H1 (cell line): ENCODE results near the gene METAP1D. TPM values are rescaled to one million over a fixed set of nuclear protein-coding genes. Genes with fewer than 3 reads are reported as not detected.

Source experiments
- CTCF ChIA-PET: fragments of 300-600 bp; sonication (Branson Sonifier 250); formaldehyde crosslinking; loops from one replicate; lab custom pipeline; 2021; ENCODE audit not compliant: partially characterized antibody; lab: Charles Lee
- POLR2A ChIA-PET: fragments of 300-600 bp; sonication (Branson Sonifier 250); formaldehyde crosslinking; loops from one replicate; lab custom pipeline; 2021; ENCODE audit warnings: inconsistent platforms; ENCODE audit not compliant: partially characterized antibody; lab: Charles Lee
- DNase-seq, 2 experiments: peaks; one replicate each; pipeline versions ENCODE4 v3.0.0 to v3.0.0-alpha.2; 2010 to 2022; ENCODE audit warnings: low spot score in 2 of 2, low read depth in 1 of 2, mixed read lengths in 1 of 2
- FAIRE-seq: peaks from 2 replicates; lab custom pipeline; 2011; peaks lifted over from hg19 to GRCh38; lab: Jason Lieb, UNC
- H2AFZ ChIP-seq: 2 replicates; pipeline ENCODE4 v1.8.1; 2012; ENCODE audit warnings: low read length, inconsistent platforms
- H2AK5ac ChIP-seq: 2 replicates; pipeline ENCODE4 v1.6.1; 2013; ENCODE audit warnings: low read depth, low read length
- H2BK120ac ChIP-seq: replicated peaks from 2 replicates; pipeline ENCODE3; 2013; ENCODE audit warnings: low read depth, low read length, inconsistent platforms
- H2BK12ac ChIP-seq: 2 replicates; pipeline ENCODE4 v1.6.1; 2013; ENCODE audit warnings: low read depth, low read length
- H2BK15ac ChIP-seq: 2 replicates; pipeline ENCODE4 v1.6.1; 2013; ENCODE audit warnings: low read length
- H2BK20ac ChIP-seq: 2 replicates; pipeline ENCODE4 v1.6.1; 2013; ENCODE audit warnings: low read length
- H2BK5ac ChIP-seq: 2 replicates; pipeline ENCODE4 v1.6.1; 2013; ENCODE audit warnings: low read depth, low read length
- H3K14ac ChIP-seq: 2 replicates; pipeline ENCODE4 v1.6.1; 2013; ENCODE audit warnings: inconsistent platforms; ENCODE audit not compliant: insufficient read length
- H3K18ac ChIP-seq: 2 replicates; pipeline ENCODE4 v1.6.1; 2013; ENCODE audit warnings: low read length; ENCODE audit errors: extremely low read depth
- H3K23ac ChIP-seq: 2 replicates; pipeline ENCODE4 v1.6.1; 2013; ENCODE audit warnings: inconsistent platforms; ENCODE audit not compliant: insufficient read length
- H3K23me2 ChIP-seq: 2 replicates; pipeline ENCODE4 v1.6.1; 2013; ENCODE audit warnings: low read depth, low read length
- H3K27ac ChIP-seq: 2 replicates; pipeline ENCODE4 v1.6.1; 2011; ENCODE audit warnings: low read depth, low read length, inconsistent platforms
- H3K27me3 ChIP-seq, 4 experiments: replicated peaks in 1 of 4; 1 replicate in 1 of 4; 2 replicates in 3 of 4; pipeline versions ENCODE4 v1.6.1 to v1.8.1; 2011 to 2013; ENCODE audit warnings: low read length in 3 of 4, mild to moderate bottlenecking in 3 of 4, inconsistent platforms in 2 of 4, mixed read lengths in 2 of 4, moderate library complexity in 1 of 4; ENCODE audit not compliant: control insufficient read depth in 3 of 4, insufficient read depth in 3 of 4; ENCODE audit errors: extremely low read depth in 1 of 4
- H3K36me3 ChIP-seq, 4 experiments: 2 replicates each; pipeline versions ENCODE4 v1.6.1 to v1.8.1; 2011 to 2013; ENCODE audit warnings: mild to moderate bottlenecking in 4 of 4, low read length in 3 of 4, moderate library complexity in 2 of 4, control low read depth in 1 of 4, inconsistent platforms in 1 of 4; ENCODE audit not compliant: insufficient read depth in 4 of 4, control insufficient read depth in 2 of 4
- H3K4ac ChIP-seq: replicated peaks from 2 replicates; pipeline ENCODE3; 2013; ENCODE audit warnings: low read length, low read depth, mixed read lengths, inconsistent platforms; ENCODE audit not compliant: insufficient read length
- H3K4me1 ChIP-seq, 4 experiments: replicated peaks in 1 of 4; 1 replicate in 1 of 4; 2 replicates in 3 of 4; pipeline versions ENCODE4 v1.6.1 to v1.8.1; 2011 to 2013; ENCODE audit warnings: low read length in 3 of 4, inconsistent platforms in 2 of 4, mixed read lengths in 1 of 4; ENCODE audit not compliant: insufficient read depth in 4 of 4, control insufficient read depth in 3 of 4
- H3K4me2 ChIP-seq, 2 experiments: 2 replicates each; pipeline versions ENCODE4 v1.6.1 to v1.8.1; 2011 to 2013; ENCODE audit warnings: low read depth in 2 of 2, low read length in 2 of 2, control low read depth in 1 of 2, inconsistent platforms in 1 of 2, mild to moderate bottlenecking in 1 of 2; ENCODE audit not compliant: insufficient read depth in 1 of 2
- H3K4me3 ChIP-seq, 4 experiments: fragments of 200-600, 300-600 bp in 1 of 4; sonication (generic), shearing (Covaris generic), sonication (Bioruptor Twin) in 1 of 4; 2 replicates each; pipeline versions ENCODE4 v1.5.1 to v1.8.1; 2011 to 2016; ENCODE audit warnings: low read length in 4 of 4, low read depth in 3 of 4, control low read depth in 2 of 4, inconsistent platforms in 2 of 4, mild to moderate bottlenecking in 2 of 4, mixed read lengths in 1 of 4, moderate library complexity in 1 of 4; ENCODE audit not compliant: insufficient read depth in 2 of 4; ENCODE audit errors: extremely low read depth in 1 of 4
- H3K56ac ChIP-seq: replicated peaks from 2 replicates; pipeline ENCODE3; 2013; ENCODE audit warnings: low read depth, mild to moderate bottlenecking, mixed read lengths, low read length, inconsistent platforms; ENCODE audit not compliant: insufficient read length
- H3K79me1 ChIP-seq: 2 replicates; pipeline ENCODE4 v1.6.1; 2013; ENCODE audit warnings: low read depth, low read length, control low read depth
- H3K79me2 ChIP-seq, 2 experiments: 2 replicates each; pipeline versions ENCODE4 v1.6.1 to v1.8.1; 2012 to 2013; ENCODE audit warnings: low read length in 2 of 2, mild to moderate bottlenecking in 2 of 2, inconsistent platforms in 1 of 2; ENCODE audit not compliant: insufficient read depth in 2 of 2, control insufficient read depth in 1 of 2
- H3K9ac ChIP-seq, 4 experiments: replicated peaks in 1 of 4; 1 replicate in 1 of 4; 2 replicates in 3 of 4; pipeline versions ENCODE4 v1.6.1 to v1.8.1; 2011 to 2013; ENCODE audit warnings: low read depth in 3 of 4, low read length in 3 of 4, control low read depth in 2 of 4, mild to moderate bottlenecking in 2 of 4, moderate library complexity in 2 of 4, inconsistent platforms in 1 of 4; ENCODE audit errors: extremely low read depth in 1 of 4
- H3K9me3 ChIP-seq, 2 experiments: 2 replicates each; pipeline versions ENCODE4 v1.6.1 to v1.8.1; 2012 to 2013; ENCODE audit warnings: mild to moderate bottlenecking in 2 of 2, moderate library complexity in 2 of 2, control low read depth in 1 of 2, inconsistent platforms in 1 of 2, low read depth in 1 of 2, low read length in 1 of 2, mixed read lengths in 1 of 2; ENCODE audit not compliant: insufficient read depth in 2 of 2
- H4K20me1 ChIP-seq, 2 experiments: replicated peaks in 1 of 2; 2 replicates each; pipeline versions ENCODE3 to v1.8.1; 2011 to 2013; ENCODE audit warnings: inconsistent platforms in 2 of 2, low read length in 2 of 2, mild to moderate bottlenecking in 1 of 2; ENCODE audit not compliant: insufficient read depth in 2 of 2, control insufficient read depth in 1 of 2
- H4K5ac ChIP-seq: 2 replicates; pipeline ENCODE4 v1.6.1; 2013; ENCODE audit warnings: low read length, low read depth, mixed read lengths, inconsistent platforms; ENCODE audit not compliant: insufficient read length
- H4K8ac ChIP-seq: 2 replicates; pipeline ENCODE4 v1.8.0; 2013; ENCODE audit warnings: mild to moderate bottlenecking, moderate library complexity, low read length, inconsistent platforms; ENCODE audit not compliant: insufficient read depth; ENCODE audit errors: extremely low read depth
- H4K91ac ChIP-seq: replicated peaks from 2 replicates; pipeline ENCODE3; 2013; ENCODE audit warnings: low read length, mixed read lengths, inconsistent platforms; ENCODE audit not compliant: insufficient read length
- BCL11A ChIP-seq, 2 experiments: IDR thresholded peaks; one replicate each; pipeline ENCODE4 v1.6.1; 2011; ENCODE audit warnings: low read depth in 2 of 2, low read length in 2 of 2, mild to moderate bottlenecking in 2 of 2
- GABPA ChIP-seq: IDR thresholded peaks from 2 replicates; pipeline ENCODE4 v1.6.1; 2011; ENCODE audit warnings: mild to moderate bottlenecking, low read length, moderate library complexity, borderline replicate concordance; ENCODE audit not compliant: insufficient read depth
- RFX5 ChIP-seq: IDR thresholded peaks from 2 replicates; pipeline ENCODE4 v1.6.1; 2011; ENCODE audit warnings: low read depth, low read length, improper control_type of control experiment, borderline replicate concordance
- RNF2 ChIP-seq: fragments of 200-900, 300-1000 bp; sonication (generic); IDR thresholded peaks from 2 replicates; pipeline ENCODE4 v1.7.1; 2016; ENCODE audit warnings: borderline replicate concordance, low read depth, mild to moderate bottlenecking, antibody characterized with exemption, low read length; ENCODE audit not compliant: poor library complexity, severe bottlenecking; ENCODE audit errors: missing control alignments
- SAP30 ChIP-seq: fragments of 300-600 bp; sonication (generic); IDR thresholded peaks from 2 replicates; pipeline ENCODE4 v1.7.1; 2012; ENCODE audit warnings: low read length, moderate library complexity, mild to moderate bottlenecking, inconsistent platforms; ENCODE audit not compliant: insufficient read depth, insufficient replicate concordance
- SUZ12 ChIP-seq: fragments of 200-600 bp; sonication (generic); IDR thresholded peaks from 2 replicates; pipeline ENCODE4 v1.6.1; 2012; ENCODE audit warnings: mild to moderate bottlenecking, inconsistent platforms, low read length, moderate library complexity, mixed read lengths
- WGBS, 2 experiments: shearing (Covaris generic) in 1 of 2; methylation state at CpG; one replicate each; pipeline versions ENCODE4 v1.1.6 to v1.1.7; 2013 to 2015; ENCODE audit warnings: low lambda C conversion rate in 2 of 2, mixed read lengths in 2 of 2, inconsistent platforms in 1 of 2, low coverage in 1 of 2, missing lambda C conversion rate in 1 of 2; ENCODE audit not compliant: insufficient replicate concordance in 2 of 2, insufficient coverage in 1 of 2, insufficient read length in 1 of 2; ENCODE audit errors: extremely low coverage in 1 of 2, missing lambda C conversion rate in 1 of 2; 5-methylcytosine and 5-hydroxymethylcytosine counted together
- polyA plus RNA-seq, 7 experiments: library from polyadenylated mRNA; depleted of rRNA in 3 of 7; stranded (reverse) in 5 of 7; unstranded in 2 of 7; fragments of >200 nt in 5 of 7; fragments of 200-250 nt in 2 of 7; gene quantifications; 1 replicate in 5 of 7; 2 replicates in 1 of 7; 4 replicates in 1 of 7; pipeline versions ENCODE4 v1.2.1 to v1.2.3, GENCODE V29; 2011 to 2013; ENCODE audit warnings: missing spikeins in 2 of 7, mixed read lengths in 2 of 7
- total RNA-seq: library from RNA; stranded (reverse); fragmentation: NEBNext Ultra II Directional; extraction: Animal tissue kit (Norgen Biotek cat#: 25700); gene quantifications from 2 replicates; pipeline ENCODE4 v1.2.1, GENCODE V29; 2021
- TF ChIP-seq, protein P1 (sequence below): IDR thresholded peaks from 2 replicates; pipeline ENCODE4 v1.6.1; 2012; ENCODE audit warnings: low read length, inconsistent platforms

Gene METAP1D
- total and polyA plus RNA-seq, 2 of the 8 experiments (the other 6 are each of a cell fraction or from before 2014, with no cell fraction given) = 3.9 to 6.2 TPM

DNA sequence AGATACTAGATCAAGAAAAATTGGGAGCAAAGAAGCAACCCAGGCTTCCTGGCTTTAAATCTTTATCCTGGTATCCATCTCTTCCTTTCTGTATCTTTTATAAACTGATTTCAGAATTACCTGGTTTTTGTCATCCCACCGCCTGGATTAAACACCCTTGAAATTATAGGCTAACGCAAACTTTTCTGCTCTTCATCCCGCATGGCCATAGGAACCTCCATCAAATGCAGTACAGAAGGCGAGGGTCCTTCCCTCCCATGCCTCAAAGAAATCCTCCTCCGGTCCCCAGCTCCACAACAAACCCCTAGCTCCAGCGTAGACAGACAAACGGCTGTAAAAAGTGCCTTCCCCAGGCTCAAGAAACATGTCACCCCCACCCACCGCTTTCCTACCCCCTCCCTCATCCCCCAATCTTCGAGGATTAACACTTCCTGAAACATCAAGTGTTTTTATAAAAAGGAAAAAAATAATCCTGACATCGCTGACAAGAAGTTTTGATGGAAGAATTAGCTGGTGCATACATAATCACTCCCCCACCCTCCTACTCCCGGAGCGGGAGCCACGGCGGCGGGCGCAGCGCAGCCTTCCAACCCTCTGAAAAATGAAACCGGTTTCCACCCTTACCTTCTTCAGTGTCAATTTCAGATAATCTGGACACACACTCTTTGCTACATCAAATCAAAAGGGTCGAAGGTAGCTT is 93.1 kb downstream of the METAP1D start:
- H3K4me1 ChIP-seq = peaks cover 0 to 34% (median 18%) of the 10 kb centered on the region in 4 experiments; a peak in 6 of 7 replicates
- H4K20me1 ChIP-seq = peaks cover 17 to 32% of the 10 kb centered on the region in 2 experiments
- H2AFZ ChIP-seq = no peak overlapping the region
- no peak overlapping the region for H2AK5ac ChIP-seq
- no peak overlapping the region for H4K91ac ChIP-seq
- CTCF ChIA-PET = interaction anchor here (1.2 to 12.4 kb wide), 2 partner anchors 10 to 14 kb away, joined by 3 to 198 read pairs; partner anchors contain the start of gene DLX2
- WGBS, 2 experiments = 4% methylated on average over 18 of the region's 19 CpGs; no CpG with 5 or more reads in 1 of the 2 experiments
- no peak overlapping the region for H3K14ac ChIP-seq
- no peak overlapping the region for H4K5ac ChIP-seq
- H2BK20ac ChIP-seq = no peak overlapping the region
- no peak overlapping the region for H2BK120ac ChIP-seq
- no peak overlapping the region for H3K56ac ChIP-seq
- FAIRE-seq (no peak), DNase-seq (peak in 1 of 2 experiments; percentile 51)
- peaks cover 12% of the 10 kb centered on the region; the same call in 1 of the 2 replicates for H3K23me2 ChIP-seq
- no peak overlapping the region for H3K4ac ChIP-seq
- no peak overlapping the region for H2BK5ac ChIP-seq
- H2BK12ac ChIP-seq = no peak overlapping the region
- no peak overlapping the region for H3K18ac ChIP-seq
- no peak overlapping the region for H4K8ac ChIP-seq
- H3K79me2 ChIP-seq = no peaks in the 10 kb centered on the region
- H3K4me3 ChIP-seq = no peak overlapping the region
- H3K4me2 ChIP-seq = no peak overlapping the region; a peak in 1 of 4 replicates
- 0 out of 8 replicates have a peak, but pooled peaks cover 0 to 3% (median 0%) of the 10 kb centered on the region in 4 experiments for H3K36me3 ChIP-seq
- POLR2A ChIA-PET = interaction anchor here (1.9 to 14.0 kb wide), 2 partner anchors 9 kb away, joined by 4 to 184 read pairs; partner anchors contain the start of gene DLX2
- TF ChIP-seq, protein P1, sequence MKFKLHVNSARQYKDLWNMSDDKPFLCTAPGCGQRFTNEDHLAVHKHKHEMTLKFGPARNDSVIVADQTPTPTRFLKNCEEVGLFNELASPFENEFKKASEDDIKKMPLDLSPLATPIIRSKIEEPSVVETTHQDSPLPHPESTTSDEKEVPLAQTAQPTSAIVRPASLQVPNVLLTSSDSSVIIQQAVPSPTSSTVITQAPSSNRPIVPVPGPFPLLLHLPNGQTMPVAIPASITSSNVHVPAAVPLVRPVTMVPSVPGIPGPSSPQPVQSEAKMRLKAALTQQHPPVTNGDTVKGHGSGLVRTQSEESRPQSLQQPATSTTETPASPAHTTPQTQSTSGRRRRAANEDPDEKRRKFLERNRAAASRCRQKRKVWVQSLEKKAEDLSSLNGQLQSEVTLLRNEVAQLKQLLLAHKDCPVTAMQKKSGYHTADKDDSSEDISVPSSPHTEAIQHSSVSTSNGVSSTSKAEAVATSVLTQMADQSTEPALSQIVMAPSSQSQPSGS = no peak
- TF ChIP-seq BCL11A (IDR thresholded peaks at IDR 0.05; ENCODE audit: low read depth in 2 of 2, low read length in 2 of 2) = no peak
- TF ChIP-seq RNF2 = peak; percentile 97
- no peak for TF ChIP-seq GABPA
- TF ChIP-seq RFX5 = no peak
- peak; percentile 6 for TF ChIP-seq SUZ12
- TF ChIP-seq SAP30 = no peak
- H3K9me3 ChIP-seq = no peaks in the 10 kb centered on the region
- H3K79me1 ChIP-seq = no peaks in the 10 kb centered on the region
- H3K9ac ChIP-seq = no peak overlapping the region
- H2BK15ac ChIP-seq = no peak overlapping the region
- H3K23ac ChIP-seq = no peak overlapping the region
- peaks cover 95 to 100% (median 98%) of the 10 kb centered on the region in 4 experiments for H3K27me3 ChIP-seq
- no peak overlapping the region for H3K27ac ChIP-seq
